GM19328 (cell line): ENCODE data around the gene NR3C2.

ENCODE experiments used
- ATAC-seq: cut with Tn5 transposase; IDR thresholded peaks from one replicate; pipeline ENCODE4 v1.9.1; 2021; ENCODE audit warnings: mild to moderate bottlenecking, moderate library complexity; ENCODE audit not compliant: unreplicated experiment

NR3C2 gene

DNA sequence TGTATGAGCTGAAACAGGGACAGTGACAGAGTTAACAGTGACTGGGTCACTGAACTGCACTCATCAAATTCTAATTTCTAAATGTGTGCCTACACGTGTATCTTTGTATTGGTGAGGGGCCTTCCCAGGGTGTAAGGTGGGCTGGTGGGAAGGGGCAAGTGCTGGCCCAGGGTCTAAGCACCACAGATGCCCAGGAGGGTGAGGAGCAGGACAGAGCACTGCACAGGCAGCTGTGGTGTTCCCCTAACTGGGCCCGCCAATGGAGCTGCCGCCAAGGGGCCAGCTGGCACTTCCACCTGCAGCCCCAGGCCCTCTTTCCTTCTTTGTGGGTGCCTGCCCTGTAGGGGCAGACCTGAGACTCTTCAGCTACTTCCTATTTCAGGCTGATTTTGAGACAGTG, 360.5 kb downstream of the NR3C2 start:
- ATAC-seq, result no peak

DNA sequence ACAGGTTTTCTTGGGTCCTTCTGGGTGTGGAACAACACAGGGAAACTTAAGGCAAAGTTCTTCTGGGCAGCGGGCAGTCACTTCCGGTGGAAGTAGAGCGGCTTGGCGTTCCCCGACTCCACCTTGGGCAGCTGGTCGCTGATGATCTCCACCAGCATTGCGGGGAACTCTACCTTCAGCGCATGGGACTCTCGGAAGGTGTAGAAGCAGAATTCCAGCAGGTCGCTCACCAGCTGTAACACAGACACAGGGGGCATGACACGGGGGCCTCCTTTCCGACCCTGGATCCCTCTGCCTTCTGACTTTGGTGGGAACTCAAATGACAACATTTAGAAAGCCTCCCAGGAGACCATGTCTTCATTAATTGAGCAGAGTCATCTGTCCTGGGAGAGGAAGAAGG, 360.9 kb downstream of the NR3C2 start:
- ATAC-seq, result no peak

DNA sequence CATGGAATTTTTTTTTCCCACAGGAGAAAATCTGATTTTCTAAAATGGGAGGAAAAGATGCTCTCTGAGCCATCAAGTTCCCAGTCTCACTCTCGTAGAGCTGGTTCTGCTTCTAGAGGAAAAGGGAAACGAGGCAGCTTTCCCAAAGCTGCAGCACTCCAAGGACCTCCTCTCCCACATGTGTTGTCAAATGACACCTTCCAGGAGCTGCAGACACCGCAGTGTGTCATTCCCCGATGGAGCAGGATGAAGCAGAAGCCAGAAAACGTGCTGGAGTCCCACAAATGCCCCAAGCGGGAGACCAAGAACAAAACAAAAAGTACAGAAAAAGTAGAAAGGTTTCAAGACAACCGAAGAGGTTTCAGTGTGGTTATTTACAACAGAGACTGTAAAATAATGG, 362.3 kb downstream of the NR3C2 start:
- no peak for ATAC-seq

- no peak for ATAC-seq
Observed at GRCh38 chr4:148078061-148078460, 364.2 kb downstream of the NR3C2 start.

GRCh38 chr4:148077581-148077980, 364.6 kb downstream of the NR3C2 start:
- no peak for ATAC-seq

- ATAC-seq, result no peak
Observed at GRCh38 chr4:148076964-148077363, 365.2 kb downstream of the NR3C2 start.

DNA sequence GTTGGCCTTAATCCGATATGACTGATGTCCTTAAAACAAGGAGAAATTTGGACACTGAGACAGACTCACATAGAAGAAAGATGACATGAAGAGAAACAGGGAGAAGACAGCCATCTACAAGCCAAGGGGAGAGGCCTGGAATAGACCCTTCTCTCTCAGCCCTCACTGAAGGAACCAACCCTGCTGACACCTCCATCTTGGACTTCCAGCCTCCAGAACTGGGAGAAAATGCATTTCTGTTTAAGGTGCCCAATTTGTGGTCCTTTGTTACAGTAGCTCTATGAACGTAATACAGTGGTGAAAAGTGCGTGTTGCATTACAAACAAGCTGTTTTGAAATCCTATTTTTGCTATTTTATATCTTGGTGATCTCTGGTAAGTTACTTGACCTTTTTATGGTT, 366.8 kb downstream of the NR3C2 start:
- no peak for ATAC-seq

- ATAC-seq, result no peak
Observed at GRCh38 chr4:148074462-148074861, 367.8 kb downstream of the NR3C2 start.

DNA sequence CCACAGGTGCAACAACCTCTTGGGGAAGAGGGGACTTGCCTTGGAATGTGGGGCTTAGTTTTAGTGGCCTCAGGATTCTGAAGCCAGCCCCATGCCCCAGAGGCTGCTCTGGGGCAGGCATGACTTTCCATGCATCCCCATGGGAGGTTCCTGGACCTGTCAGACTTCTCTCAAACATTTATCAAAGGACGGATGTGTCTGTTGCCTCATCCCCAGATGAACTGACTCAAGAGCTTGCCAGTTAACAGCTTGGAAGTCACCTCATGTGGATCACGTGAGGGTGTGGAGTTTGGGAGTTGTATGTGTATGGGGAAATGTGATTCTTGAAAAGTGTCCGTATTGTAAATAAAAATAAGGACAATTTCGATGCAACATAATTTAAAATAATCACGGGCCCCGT, 368.9 kb downstream of the NR3C2 start:
- ATAC-seq, result no peak

- ATAC-seq, result no peak
Observed at GRCh38 chr4:148072789-148073188, 369.4 kb downstream of the NR3C2 start.

GRCh38 chr4:148071009-148071408, 371.2 kb downstream of the NR3C2 start:
- no peak for ATAC-seq

DNA sequence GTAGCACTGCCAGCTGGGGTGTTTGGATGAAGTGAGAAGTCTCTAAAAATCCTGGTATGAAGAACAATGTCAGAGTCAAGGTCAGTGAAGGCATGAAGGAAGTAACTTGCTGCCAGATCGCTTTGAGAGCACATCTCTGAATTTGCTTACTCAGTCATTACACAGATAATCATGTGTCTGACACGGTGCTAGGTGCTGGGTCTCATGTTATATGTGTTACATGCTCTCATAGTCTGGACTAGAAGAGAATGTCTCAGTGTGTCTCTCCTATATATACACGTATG, 372.4 kb downstream of the NR3C2 start:
- no peak for ATAC-seq

- no peak for ATAC-seq
Observed at GRCh38 chr4:148069086-148069894, 372.9 kb downstream of the NR3C2 start.

- no peak for ATAC-seq
Observed at GRCh38 chr4:148068065-148068911, 373.9 kb downstream of the NR3C2 start.

DNA sequence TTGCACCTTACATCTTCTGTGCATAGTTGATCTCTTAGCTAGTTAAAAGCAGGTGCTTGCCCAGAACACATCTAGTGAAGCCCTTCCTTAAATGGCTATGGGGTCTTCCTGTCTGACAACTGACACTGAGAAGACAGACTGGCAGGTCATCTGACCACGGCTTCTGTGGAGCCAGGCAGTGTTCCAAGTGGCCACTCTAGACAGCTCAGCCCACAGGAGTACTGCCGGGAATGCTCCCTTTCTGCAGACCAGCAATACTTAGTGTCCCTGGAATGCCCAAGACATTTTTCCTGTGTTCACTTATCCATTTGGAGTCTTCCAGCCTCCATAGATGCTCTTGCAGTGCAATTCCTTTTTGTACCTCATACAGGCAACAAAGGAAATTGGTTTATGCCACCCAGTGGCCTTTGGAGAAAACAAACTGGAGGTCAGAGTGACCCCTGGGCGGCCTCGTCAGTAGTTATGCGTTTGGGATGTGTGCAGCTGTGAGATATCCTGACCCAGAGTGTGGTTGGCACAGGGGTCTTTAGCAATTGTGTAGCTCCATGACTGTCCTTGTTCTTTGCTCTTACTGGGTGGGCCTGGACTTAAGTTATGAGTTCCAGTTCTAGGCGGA, 374.8 kb downstream of the NR3C2 start:
- ATAC-seq, result no peak

DNA sequence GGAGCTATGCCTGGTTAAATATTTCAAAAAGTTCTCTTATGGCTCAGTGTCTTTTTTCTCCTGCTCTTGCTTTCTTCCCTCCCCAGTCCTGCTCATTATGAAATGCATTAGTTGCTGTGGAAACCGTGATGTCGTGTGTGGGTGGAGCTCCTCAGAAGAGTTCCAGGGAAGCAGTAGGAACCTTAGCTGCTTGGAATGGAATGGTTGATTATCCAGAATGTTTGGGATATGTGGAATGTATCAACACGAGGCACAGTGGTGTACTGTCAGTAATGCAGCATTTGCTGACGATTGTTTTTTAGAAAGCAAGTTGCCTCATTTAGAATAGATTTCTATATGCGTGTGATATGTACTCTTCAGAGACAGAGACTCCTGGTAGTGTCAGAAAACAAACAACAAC, 377.1 kb downstream of the NR3C2 start:
- ATAC-seq, result no peak

DNA sequence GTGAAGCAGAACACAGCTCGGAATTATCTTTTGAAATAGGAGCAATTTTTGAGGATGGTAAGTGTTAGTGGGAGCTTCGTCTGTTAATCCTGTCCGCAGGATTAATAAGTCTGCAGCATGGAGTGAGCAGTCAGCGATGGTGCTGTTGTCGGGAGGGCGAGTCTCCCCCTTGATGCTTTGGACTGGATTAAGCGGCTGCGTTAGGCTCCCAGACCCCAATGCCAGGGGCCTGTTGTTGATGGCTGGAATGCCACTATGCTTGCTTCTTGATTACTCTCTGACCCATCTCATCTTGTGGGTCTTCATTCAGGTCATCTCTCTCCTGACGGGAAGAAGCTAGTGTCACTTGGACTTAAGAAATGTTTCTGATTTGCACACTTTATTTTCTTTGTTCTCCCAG, 377.8 kb downstream of the NR3C2 start:
- ATAC-seq, result no peak

GRCh38 chr4:148062301-148062950, 379.8 kb downstream of the NR3C2 start:
- no peak for ATAC-seq

GRCh38 chr4:148061795-148062194, 380.4 kb downstream of the NR3C2 start:
- no peak for ATAC-seq

- no peak for ATAC-seq
Observed at GRCh38 chr4:148061141-148061481, 381.1 kb downstream of the NR3C2 start.

- peak; percentile 27 for ATAC-seq
Observed at GRCh38 chr4:148060264-148061140, 381.7 kb downstream of the NR3C2 start.
